Naive thymus-derived CD8-positive, alpha-beta T cell (primary cell): ENCODE measurements around the gene CD320. TPM values are rescaled to one million over a fixed set of nuclear protein-coding genes. Genes with fewer than 3 reads are reported as not detected.
A peak's percentile ranks its signal among the peaks of the same experiment; 100 is the strongest.
"Not testable (repeated sequence)": the region's sequence is repeated elsewhere in the genome, so short reads cannot be mapped to it uniquely, and the experiment has no call there.

ENCODE experiments used
- ATAC-seq, 2 donors: fragments of 150-1000 bp; cut with Tn5 transposase in 1 of 2; sonication (Bioruptor Pico), chemical (Tn5 transposase) in 1 of 2; 1 replicate in 1 of 2; 2 replicates in 1 of 2; pipeline ENCODE4 v1.10.0; 2021; ENCODE audit warnings: mild to moderate bottlenecking in 2 of 2, moderate library complexity in 2 of 2
- POLR2A ChIA-PET: fragments of 350-600 bp; sonication (Branson Sonifier 250); formaldehyde crosslinking; loops from one replicate; lab custom pipeline; 2021; ENCODE audit warnings: antibody characterized with exemption; lab: Charles Lee
- DNase-seq, 10 donors: peaks; one replicate each; pipeline versions ENCODE4 v3.0.0 to v3.0.0-alpha.2; 2020 to 2022
- H3K27ac Mint-ChIP-seq, 10 donors: one replicate each; pipeline ENCODE4 v1.8.0; 2020 to 2022; ENCODE audit warnings: mild to moderate bottlenecking in 10 of 10, mixed read lengths in 10 of 10, moderate library complexity in 4 of 10, inconsistent platforms in 1 of 10
- H3K27me3 Mint-ChIP-seq, 5 donors: one replicate each; pipeline ENCODE4 v1.8.0; 2021 to 2022; ENCODE audit warnings: mixed read lengths in 5 of 5
- H3K36me3 Mint-ChIP-seq, 3 donors: one replicate each; pipeline ENCODE4 v1.8.0; 2020 to 2022; ENCODE audit warnings: mixed read lengths in 3 of 3, mild to moderate bottlenecking in 2 of 3, inconsistent platforms in 1 of 3
- H3K4me1 Mint-ChIP-seq, 4 donors: one replicate each; pipeline ENCODE4 v1.8.0; 2021 to 2022; ENCODE audit warnings: mixed read lengths in 4 of 4
- H3K4me3 Mint-ChIP-seq, 10 donors: one replicate each; pipeline ENCODE4 v1.8.0; 2020 to 2022; ENCODE audit warnings: mild to moderate bottlenecking in 10 of 10, mixed read lengths in 10 of 10, moderate library complexity in 6 of 10, inconsistent platforms in 1 of 10
- H3K9me3 Mint-ChIP-seq, 9 donors: one replicate each; pipeline ENCODE4 v1.8.0; 2020 to 2022; ENCODE audit warnings: mixed read lengths in 9 of 9, mild to moderate bottlenecking in 3 of 9, inconsistent platforms in 1 of 9, moderate library complexity in 1 of 9
- polyA plus RNA-seq, 3 donors: library from polyadenylated mRNA; unstranded; fragments of 300-500 nt; fragmentation: Illumina TruSeq; gene quantifications; one replicate each; pipeline ENCODE4 v1.2.3, GENCODE V29; 2021
- total RNA-seq, 8 experiments: library from RNA in 2 of 8; stranded (reverse) in 2 of 8; gene quantifications; one replicate each; pipeline ENCODE4 v1.2.3 and lab custom pipeline; 2021 to 2026

Gene CD320
- total and polyA plus RNA-seq, 5 experiments from 2014 or later: 33.9 to 58.0 (median 51.9) TPM

DNA sequence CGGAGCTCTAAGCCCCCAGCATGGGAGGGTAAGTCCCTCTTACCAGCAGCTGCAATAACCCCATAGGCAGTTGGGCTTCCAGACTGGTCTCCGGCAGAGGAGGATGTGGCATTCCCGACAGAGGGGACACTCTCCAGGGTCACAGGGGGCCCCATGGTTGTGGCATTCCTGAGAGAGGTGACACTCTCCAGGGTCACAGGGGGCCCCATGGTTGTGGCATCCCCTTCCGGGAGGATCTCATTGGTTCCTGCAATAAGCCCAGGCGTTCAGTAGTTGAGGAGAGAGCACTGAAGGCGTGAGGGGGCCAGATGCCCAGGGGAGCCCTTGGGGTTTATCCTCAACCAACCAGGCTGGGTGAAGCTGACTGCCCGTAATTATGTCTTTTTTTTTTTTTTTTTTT, 5.4 kb downstream of the CD320 start:
- peaks cover 0 to 22% (median 0%) of the 10 kb centered on the region in 3 donors for H3K36me3 Mint-ChIP-seq
- peak in 1 of 10 donors; percentile 37 for DNase-seq
- peaks cover 10 to 29% (median 20%) of the 10 kb centered on the region in 4 donors for H3K4me1 Mint-ChIP-seq
- no peak overlapping the region for H3K4me3 Mint-ChIP-seq
- POLR2A ChIA-PET: no interaction called here
- no peak overlapping the region for H3K27ac Mint-ChIP-seq
- H3K9me3 Mint-ChIP-seq: no peaks in the 10 kb centered on the region
- H3K27me3 Mint-ChIP-seq: no peaks in the 10 kb centered on the region
- no peak for ATAC-seq

DNA sequence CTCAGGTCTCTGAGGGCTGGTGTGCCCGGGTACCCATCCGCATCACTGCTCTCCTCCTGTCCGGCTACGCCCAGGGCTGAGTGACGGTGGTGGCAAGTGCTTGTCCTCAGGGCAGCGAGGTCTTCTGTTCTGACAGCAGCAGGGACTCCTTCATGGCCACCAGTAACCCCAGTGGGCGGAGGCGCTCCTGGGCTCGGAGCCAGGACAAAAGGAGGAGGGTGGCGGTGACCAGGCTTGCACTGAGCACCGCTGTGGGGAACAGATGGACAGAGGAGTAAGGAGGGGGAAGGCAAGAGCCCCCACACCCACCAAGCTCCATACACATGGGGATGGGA, 5.8 kb downstream of the CD320 start:
- Mint-ChIP-seq H3K9me3 (no peaks in the 10 kb centered on the region), H3K4me1 (peaks cover 6 to 24% (median 16%) of the 10 kb centered on the region in 4 donors), H3K27me3 (no peaks in the 10 kb centered on the region), H3K36me3 (peaks cover 0 to 22% (median 0%) of the 10 kb centered on the region in 3 donors), H3K4me3 (no peak overlapping the region), H3K27ac (no peak overlapping the region)
- ATAC-seq: no peak
- POLR2A ChIA-PET: no interaction called here
- peak in 1 of 10 donors; percentile 56 for DNase-seq

DNA sequence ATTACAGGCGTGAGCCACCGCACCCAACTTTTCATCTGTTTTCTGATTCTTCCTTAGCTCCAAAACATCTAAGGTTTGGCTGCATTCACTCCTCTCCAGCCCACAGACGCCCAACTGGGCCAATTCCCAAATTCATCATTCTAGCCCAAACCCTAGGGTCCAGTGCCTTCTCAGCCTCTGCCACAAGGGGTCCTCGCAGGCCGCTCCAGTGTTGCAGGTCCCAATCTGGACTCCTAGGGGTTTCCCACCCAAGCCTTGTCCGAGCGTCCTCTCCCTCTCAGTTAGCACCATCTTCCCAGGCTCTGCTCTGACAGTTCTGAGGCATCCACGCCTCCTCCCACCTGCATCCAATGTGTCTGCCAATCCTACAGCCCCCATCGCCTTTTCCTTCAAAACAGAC, 16.8 kb downstream of the CD320 start:
- H3K27me3 Mint-ChIP-seq, H3K27ac Mint-ChIP-seq, H3K4me1 Mint-ChIP-seq, POLR2A ChIA-PET, H3K9me3 Mint-ChIP-seq, DNase-seq, H3K36me3 Mint-ChIP-seq: not testable (repeated sequence)
- ATAC-seq: peak in 1 of 2 donors; percentile 12
- H3K4me3 Mint-ChIP-seq: peak overlapping the region in 1 of 10 donors; percentile 49

DNA sequence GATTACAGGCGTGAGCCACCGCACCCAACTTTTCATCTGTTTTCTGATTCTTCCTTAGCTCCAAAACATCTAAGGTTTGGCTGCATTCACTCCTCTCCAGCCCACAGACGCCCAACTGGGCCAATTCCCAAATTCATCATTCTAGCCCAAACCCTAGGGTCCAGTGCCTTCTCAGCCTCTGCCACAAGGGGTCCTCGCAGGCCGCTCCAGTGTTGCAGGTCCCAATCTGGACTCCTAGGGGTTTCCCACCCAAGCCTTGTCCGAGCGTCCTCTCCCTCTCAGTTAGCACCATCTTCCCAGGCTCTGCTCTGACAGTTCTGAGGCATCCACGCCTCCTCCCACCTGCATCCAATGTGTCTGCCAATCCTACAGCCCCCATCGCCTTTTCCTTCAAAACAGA, 31.6 kb downstream of the CD320 start:
- H3K27me3 Mint-ChIP-seq, H3K36me3 Mint-ChIP-seq, DNase-seq, POLR2A ChIA-PET, H3K4me3 Mint-ChIP-seq, H3K27ac Mint-ChIP-seq, H3K9me3 Mint-ChIP-seq, H3K4me1 Mint-ChIP-seq: not testable (repeated sequence)
- peak in 1 of 2 donors; percentile 39 for ATAC-seq

DNA sequence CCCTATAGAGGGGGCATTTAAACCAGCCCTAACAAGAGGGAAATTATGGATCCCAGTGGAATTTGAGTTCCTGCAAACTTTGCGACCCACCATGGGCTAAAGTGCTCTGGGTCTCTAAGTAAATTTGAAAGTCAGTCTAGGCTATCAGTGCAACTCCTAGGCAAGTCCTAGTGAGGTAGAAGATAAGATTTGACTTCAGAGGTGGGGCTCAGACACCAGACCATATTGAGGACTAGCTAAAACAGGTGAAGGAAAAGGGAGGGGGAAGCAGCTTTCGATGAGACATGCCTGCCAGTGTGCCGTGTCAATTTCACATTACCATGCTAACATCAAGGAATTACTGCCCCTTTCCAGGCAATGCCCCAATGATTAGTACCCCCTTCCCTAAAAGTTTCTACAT, 38.4 kb downstream of the CD320 start:
- ATAC-seq (no peak), DNase-seq (no peak)
- no peaks in the 10 kb centered on the region for H3K27me3 Mint-ChIP-seq
- H3K36me3 Mint-ChIP-seq: peaks cover 0 to 29% (median 0%) of the 10 kb centered on the region in 3 donors
- peak overlapping the region; percentile 69 to 98 (median 94) for H3K27ac Mint-ChIP-seq
- peak overlapping the region; percentile 83 to 97 (median 92) for H3K4me3 Mint-ChIP-seq
- POLR2A ChIA-PET: interaction anchor here (0.7 to 1.5 kb wide), 4 partner anchors 35 to 54 kb away, joined by 3 to 5 read pairs (median 4); partner anchors contain the start of genes NDUFA7 and RPS28
- no peaks in the 10 kb centered on the region for H3K9me3 Mint-ChIP-seq
- H3K4me1 Mint-ChIP-seq: peaks cover 6 to 28% (median 20%) of the 10 kb centered on the region in 4 donors

DNA sequence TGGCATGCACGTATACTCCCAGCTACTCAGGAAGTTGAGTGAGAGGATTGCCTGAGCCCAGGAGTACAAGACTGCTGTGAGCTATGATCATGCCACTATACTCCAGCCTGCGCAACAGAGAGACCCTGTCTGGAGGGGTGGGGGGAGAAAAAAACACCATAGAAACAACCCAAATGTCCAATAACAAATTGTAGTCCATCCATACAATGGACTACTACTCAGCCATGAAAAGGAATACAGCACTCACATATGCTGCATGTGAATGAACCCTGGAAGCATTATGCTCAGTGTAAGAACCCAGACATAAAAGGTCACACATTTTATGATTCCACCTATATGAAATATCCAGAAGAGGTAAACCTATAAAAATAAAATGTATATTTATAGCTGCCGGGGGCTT, 42.3 kb downstream of the CD320 start:
- no peaks in the 10 kb centered on the region for H3K27me3 Mint-ChIP-seq
- peaks cover 0 to 36% (median 0%) of the 10 kb centered on the region in 3 donors for H3K36me3 Mint-ChIP-seq
- H3K4me1 Mint-ChIP-seq: peaks cover 7 to 30% (median 21%) of the 10 kb centered on the region in 4 donors
- no peaks in the 10 kb centered on the region for H3K9me3 Mint-ChIP-seq
- POLR2A ChIA-PET: no interaction called here
- ATAC-seq (no peak), DNase-seq (no peak)
- peak overlapping the region in 1 of 10 donors; percentile 13 for H3K27ac Mint-ChIP-seq
- H3K4me3 Mint-ChIP-seq: no peak overlapping the region

DNA sequence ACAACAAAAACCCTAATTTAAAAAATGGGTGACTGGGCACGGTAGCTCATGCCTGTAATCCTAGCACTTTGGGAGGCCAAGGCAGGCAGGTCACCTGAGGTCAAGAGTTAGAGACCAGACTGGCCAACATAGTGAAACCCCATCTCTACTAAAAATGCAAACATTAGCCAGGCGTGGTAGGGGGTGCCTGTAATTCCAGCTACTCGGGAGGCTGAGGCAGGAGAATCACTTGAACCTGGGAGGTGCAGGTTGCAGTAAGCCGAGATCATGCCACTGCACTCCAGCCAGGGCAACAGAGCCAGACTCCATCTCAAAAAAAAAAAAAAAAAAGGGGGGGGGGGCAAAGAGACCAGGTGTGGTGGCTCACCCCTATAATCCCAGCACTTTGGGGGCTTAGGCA, 43.9 kb downstream of the CD320 start:
- peaks cover 7 to 34% (median 21%) of the 10 kb centered on the region in 4 donors for H3K4me1 Mint-ChIP-seq
- peak overlapping the region in 1 of 10 donors; percentile 5 for H3K27ac Mint-ChIP-seq
- H3K27me3 Mint-ChIP-seq, ATAC-seq, H3K9me3 Mint-ChIP-seq, H3K4me3 Mint-ChIP-seq, DNase-seq: not testable (repeated sequence)
- POLR2A ChIA-PET: interaction anchor here (0.7 kb wide), 1 partner anchor 99 kb away, joined by 4 read pairs; no protein-coding TSS in a partner anchor
- peaks cover 0 to 31% (median 0%) of the 10 kb centered on the region in 3 donors for H3K36me3 Mint-ChIP-seq

DNA sequence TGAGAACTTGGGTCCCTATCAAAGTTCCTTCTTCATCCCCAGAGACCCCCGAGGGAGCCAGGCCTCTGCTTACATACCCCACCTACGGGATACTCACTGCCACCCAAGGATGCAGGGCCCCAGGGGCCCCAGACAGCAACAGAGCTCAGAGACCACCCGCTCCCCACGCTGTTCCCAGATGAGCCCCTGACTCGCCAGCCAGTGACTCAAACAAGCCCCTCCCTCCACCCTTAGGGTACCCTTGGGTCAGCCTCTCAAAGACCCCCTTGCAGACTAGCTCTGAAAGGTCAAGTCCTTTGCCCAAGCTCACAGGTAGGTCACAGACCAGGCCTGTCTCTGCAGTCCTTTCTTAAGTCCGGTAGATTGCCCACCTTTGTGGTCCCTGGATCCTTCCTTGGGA, 45.7 kb downstream of the CD320 start:
- DNase-seq (peak in 1 of 10 donors; percentile 48), ATAC-seq (no peak)
- Mint-ChIP-seq H3K4me1 (peaks cover 0 to 32% (median 20%) of the 10 kb centered on the region in 4 donors), H3K9me3 (no peaks in the 10 kb centered on the region), H3K36me3 (peaks cover 0 to 40% (median 0%) of the 10 kb centered on the region in 3 donors), H3K27me3 (no peaks in the 10 kb centered on the region), H3K27ac (peak overlapping the region in 1 of 10 donors; percentile 52), H3K4me3 (no peak overlapping the region)
- POLR2A ChIA-PET: interaction anchor here (0.9 kb wide), 1 partner anchor 13 kb away, joined by 3 read pairs; no protein-coding TSS in a partner anchor

DNA sequence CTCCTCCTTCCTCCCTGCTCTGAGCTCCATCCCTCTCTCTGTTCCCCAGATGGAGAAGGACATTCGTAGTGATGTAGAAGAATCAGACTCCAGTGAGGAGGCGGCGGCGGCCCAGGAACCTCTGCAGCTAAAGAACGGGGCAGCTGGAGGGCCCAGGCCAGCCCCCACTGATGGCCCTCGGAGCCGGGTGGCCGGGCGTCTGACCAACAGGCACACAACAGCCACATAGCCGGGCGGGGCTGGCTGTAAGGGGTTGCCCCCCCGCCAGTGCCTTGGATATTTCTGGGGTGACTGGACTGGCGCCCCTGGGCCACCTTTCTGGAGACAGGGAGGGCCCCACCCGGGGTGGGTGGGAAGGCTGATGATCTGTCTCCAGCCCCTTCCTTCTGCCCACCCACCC, 46.3 kb downstream of the CD320 start:
- Mint-ChIP-seq H3K27me3 (no peaks in the 10 kb centered on the region), H3K36me3 (peaks cover 0 to 39% (median 0%) of the 10 kb centered on the region in 3 donors), H3K27ac (peak overlapping the region in 2 of 10 donors; percentile 18 to 74), H3K4me3 (no peak overlapping the region), H3K4me1 (peaks cover 0 to 38% (median 24%) of the 10 kb centered on the region in 4 donors), H3K9me3 (no peaks in the 10 kb centered on the region)
- no peak for DNase-seq
- no peak for ATAC-seq
- POLR2A ChIA-PET: interaction anchor here (0.9 kb wide), 1 partner anchor 12 kb away, joined by 3 read pairs; no protein-coding TSS in a partner anchor

DNA sequence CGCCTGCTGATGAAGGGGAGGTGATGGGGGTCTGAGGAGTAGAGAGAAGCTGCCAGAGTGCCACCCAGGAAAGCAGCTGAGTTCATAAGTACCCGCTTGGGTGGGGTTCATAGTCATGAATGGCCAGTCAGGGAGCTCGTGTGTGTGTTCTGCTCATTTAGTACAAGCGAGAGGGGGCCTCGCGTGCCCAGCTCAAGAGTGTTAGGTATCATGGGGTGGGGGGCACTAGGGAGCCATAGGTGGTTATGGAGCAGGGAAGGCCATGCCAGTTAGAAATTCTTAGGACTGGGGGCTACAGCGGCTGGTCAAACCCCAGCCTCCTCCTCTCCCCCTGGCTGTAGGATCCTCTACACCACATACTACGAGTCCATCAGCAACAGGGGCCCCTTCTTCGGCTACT, 46.8 kb downstream of the CD320 start:
- DNase-seq (peak in 1 of 10 donors; percentile 58), ATAC-seq (no peak)
- Mint-ChIP-seq H3K27me3 (no peaks in the 10 kb centered on the region), H3K9me3 (no peaks in the 10 kb centered on the region), H3K4me1 (peaks cover 0 to 39% (median 24%) of the 10 kb centered on the region in 4 donors), H3K27ac (peak overlapping the region in 3 of 10 donors; percentile 3 to 24 (median 18)), H3K36me3 (peaks cover 0 to 36% (median 0%) of the 10 kb centered on the region in 3 donors), H3K4me3 (no peak overlapping the region)
- POLR2A ChIA-PET: no interaction called here

DNA sequence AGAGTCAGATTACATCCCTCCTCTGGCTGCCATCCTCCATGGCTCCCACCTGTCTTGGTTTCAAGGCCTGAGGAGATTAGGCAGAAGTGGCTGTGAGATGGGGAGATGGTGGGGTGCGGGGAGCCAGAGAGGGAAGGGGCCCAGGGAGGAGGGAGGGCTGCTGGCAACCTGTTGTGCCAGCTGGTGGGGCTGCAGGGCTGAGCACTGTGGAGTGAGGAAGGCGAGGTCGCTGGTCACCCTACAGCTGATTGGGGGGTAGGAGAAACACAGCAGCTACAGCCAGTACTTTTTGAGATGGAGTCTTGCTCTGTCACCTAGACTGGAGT, 48.3 kb downstream of the CD320 start:
- H3K27me3 Mint-ChIP-seq: no peaks in the 10 kb centered on the region
- H3K4me1 Mint-ChIP-seq: peaks cover 0 to 33% (median 26%) of the 10 kb centered on the region in 4 donors
- no peaks in the 10 kb centered on the region for H3K9me3 Mint-ChIP-seq
- H3K4me3 Mint-ChIP-seq: peak overlapping the region in 2 of 10 donors; percentile 30 to 43
- peak in 1 of 10 donors; percentile 30 for DNase-seq
- peaks cover 0 to 23% (median 0%) of the 10 kb centered on the region in 3 donors for H3K36me3 Mint-ChIP-seq
- no peak for ATAC-seq
- POLR2A ChIA-PET: interaction anchor here (0.7 kb wide), 1 partner anchor 144 kb away, joined by 3 read pairs; no protein-coding TSS in a partner anchor
- H3K27ac Mint-ChIP-seq: peak overlapping the region in 2 of 10 donors; percentile 0 to 86

DNA sequence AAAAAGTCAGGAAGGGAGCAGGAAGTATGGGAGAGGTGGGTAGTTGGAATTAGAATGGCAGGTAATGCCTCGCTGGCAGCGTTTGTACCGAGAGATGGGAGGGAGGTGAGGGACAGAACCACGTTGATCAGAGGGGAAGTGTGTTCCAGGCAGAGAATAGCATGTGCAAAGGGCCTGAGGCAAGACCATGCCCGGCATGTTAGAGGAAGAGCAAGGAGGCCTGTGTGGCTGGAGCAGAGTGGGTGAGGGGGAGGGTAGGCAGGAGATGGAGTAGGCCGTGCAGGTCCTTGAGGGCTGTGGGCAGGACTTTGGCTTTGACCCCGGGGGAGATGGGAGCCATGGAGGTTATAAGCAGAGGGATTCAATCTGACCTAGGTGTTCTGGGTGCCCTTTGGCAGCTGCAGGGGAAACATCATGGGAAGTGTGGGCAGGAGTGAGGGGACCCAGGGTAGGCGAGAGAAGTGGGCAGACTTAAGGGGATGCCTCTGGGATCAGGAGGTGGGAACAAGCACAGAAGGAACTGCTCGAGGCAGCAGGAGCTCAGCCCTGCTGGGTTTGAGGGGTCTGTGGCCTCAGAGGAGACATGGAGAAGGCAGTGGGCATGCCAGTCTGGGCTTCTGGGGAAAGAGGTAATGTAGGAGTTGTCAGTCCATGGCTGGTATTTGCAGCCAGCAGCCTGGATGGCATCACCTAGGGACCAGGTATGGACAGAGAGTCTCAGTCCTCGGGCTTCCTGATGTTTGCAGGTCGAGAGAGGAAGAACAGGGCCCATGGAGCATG, 48.8 kb downstream of the CD320 start:
- no peak for ATAC-seq
- peak in 1 of 10 donors; percentile 37 for DNase-seq
- Mint-ChIP-seq H3K9me3 (no peaks in the 10 kb centered on the region), H3K27me3 (no peaks in the 10 kb centered on the region), H3K36me3 (peaks cover 0 to 21% (median 0%) of the 10 kb centered on the region in 3 donors), H3K4me3 (peak overlapping the region in 2 of 10 donors; percentile 30 to 43), H3K4me1 (peaks cover 0 to 34% (median 26%) of the 10 kb centered on the region in 4 donors), H3K27ac (peak overlapping the region in 6 of 10 donors; percentile 0 to 86 (median 46))
- POLR2A ChIA-PET: interaction anchor here (0.7 kb wide), 1 partner anchor 144 kb away, joined by 3 read pairs; no protein-coding TSS in a partner anchor

DNA sequence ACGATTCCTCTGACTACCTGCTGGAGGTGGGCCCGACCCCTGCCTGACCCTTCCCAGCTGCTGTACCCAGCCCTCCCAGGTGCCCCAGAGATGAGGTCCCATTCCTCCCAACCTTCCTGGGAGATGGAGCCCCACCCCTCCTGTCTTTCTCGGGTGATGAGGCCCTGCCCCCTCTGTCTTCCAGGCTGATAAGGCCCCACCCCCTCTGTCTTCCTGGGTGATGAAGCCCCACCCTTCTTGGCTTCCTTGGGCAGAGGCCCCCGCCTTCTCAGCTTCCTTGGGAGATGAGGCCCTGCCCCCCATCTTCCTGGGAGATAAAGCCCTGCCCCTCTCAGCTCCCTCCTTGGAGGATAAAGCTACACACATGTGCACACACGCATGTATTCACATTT, 51.1 kb downstream of the CD320 start:
- ATAC-seq (no peak), DNase-seq (no peak)
- Mint-ChIP-seq H3K27me3 (no peaks in the 10 kb centered on the region), H3K36me3 (peaks cover 0 to 19% (median 0%) of the 10 kb centered on the region in 3 donors), H3K27ac (peak overlapping the region in 2 of 10 donors; percentile 41 to 82), H3K4me3 (no peak overlapping the region), H3K9me3 (no peaks in the 10 kb centered on the region), H3K4me1 (peaks cover 1 to 37% (median 26%) of the 10 kb centered on the region in 4 donors)
- POLR2A ChIA-PET: no interaction called here
